H1 (cell line): ENCODE data around the gene ARMS2. TPM values are rescaled to one million over a fixed set of nuclear protein-coding genes. Genes with fewer than 3 reads are reported as not detected.

Source experiments
- CTCF ChIA-PET: fragments of 300-600 bp; sonication (Branson Sonifier 250); formaldehyde crosslinking; loops from one replicate; lab custom pipeline; 2021; ENCODE audit not compliant: partially characterized antibody; lab: Charles Lee
- POLR2A ChIA-PET: fragments of 300-600 bp; sonication (Branson Sonifier 250); formaldehyde crosslinking; loops from one replicate; lab custom pipeline; 2021; ENCODE audit warnings: inconsistent platforms; ENCODE audit not compliant: partially characterized antibody; lab: Charles Lee
- DNase-seq, 2 experiments: peaks; one replicate each; pipeline versions ENCODE4 v3.0.0 to v3.0.0-alpha.2; 2010 to 2022; ENCODE audit warnings: low spot score in 2 of 2, low read depth in 1 of 2, mixed read lengths in 1 of 2
- FAIRE-seq: peaks from 2 replicates; lab custom pipeline; 2011; peaks lifted over from hg19 to GRCh38; lab: Jason Lieb, UNC
- H2AFZ ChIP-seq: 2 replicates; pipeline ENCODE4 v1.8.1; 2012; ENCODE audit warnings: low read length, inconsistent platforms
- H2AK5ac ChIP-seq: 2 replicates; pipeline ENCODE4 v1.6.1; 2013; ENCODE audit warnings: low read depth, low read length
- H2BK120ac ChIP-seq: replicated peaks from 2 replicates; pipeline ENCODE3; 2013; ENCODE audit warnings: low read depth, low read length, inconsistent platforms
- H2BK12ac ChIP-seq: 2 replicates; pipeline ENCODE4 v1.6.1; 2013; ENCODE audit warnings: low read depth, low read length
- H2BK15ac ChIP-seq: 2 replicates; pipeline ENCODE4 v1.6.1; 2013; ENCODE audit warnings: low read length
- H2BK20ac ChIP-seq: 2 replicates; pipeline ENCODE4 v1.6.1; 2013; ENCODE audit warnings: low read length
- H2BK5ac ChIP-seq: 2 replicates; pipeline ENCODE4 v1.6.1; 2013; ENCODE audit warnings: low read depth, low read length
- H3K14ac ChIP-seq: 2 replicates; pipeline ENCODE4 v1.6.1; 2013; ENCODE audit warnings: inconsistent platforms; ENCODE audit not compliant: insufficient read length
- H3K18ac ChIP-seq: 2 replicates; pipeline ENCODE4 v1.6.1; 2013; ENCODE audit warnings: low read length; ENCODE audit errors: extremely low read depth
- H3K23ac ChIP-seq: 2 replicates; pipeline ENCODE4 v1.6.1; 2013; ENCODE audit warnings: inconsistent platforms; ENCODE audit not compliant: insufficient read length
- H3K23me2 ChIP-seq: 2 replicates; pipeline ENCODE4 v1.6.1; 2013; ENCODE audit warnings: low read depth, low read length
- H3K27ac ChIP-seq: 2 replicates; pipeline ENCODE4 v1.6.1; 2011; ENCODE audit warnings: low read depth, low read length, inconsistent platforms
- H3K27me3 ChIP-seq, 4 experiments: replicated peaks in 1 of 4; 1 replicate in 1 of 4; 2 replicates in 3 of 4; pipeline versions ENCODE4 v1.6.1 to v1.8.1; 2011 to 2013; ENCODE audit warnings: low read length in 3 of 4, mild to moderate bottlenecking in 3 of 4, inconsistent platforms in 2 of 4, mixed read lengths in 2 of 4, moderate library complexity in 1 of 4; ENCODE audit not compliant: control insufficient read depth in 3 of 4, insufficient read depth in 3 of 4; ENCODE audit errors: extremely low read depth in 1 of 4
- H3K36me3 ChIP-seq, 4 experiments: 2 replicates each; pipeline versions ENCODE4 v1.6.1 to v1.8.1; 2011 to 2013; ENCODE audit warnings: mild to moderate bottlenecking in 4 of 4, low read length in 3 of 4, moderate library complexity in 2 of 4, control low read depth in 1 of 4, inconsistent platforms in 1 of 4; ENCODE audit not compliant: insufficient read depth in 4 of 4, control insufficient read depth in 2 of 4
- H3K4ac ChIP-seq: replicated peaks from 2 replicates; pipeline ENCODE3; 2013; ENCODE audit warnings: low read length, low read depth, mixed read lengths, inconsistent platforms; ENCODE audit not compliant: insufficient read length
- H3K4me1 ChIP-seq, 4 experiments: replicated peaks in 1 of 4; 1 replicate in 1 of 4; 2 replicates in 3 of 4; pipeline versions ENCODE4 v1.6.1 to v1.8.1; 2011 to 2013; ENCODE audit warnings: low read length in 3 of 4, inconsistent platforms in 2 of 4, mixed read lengths in 1 of 4; ENCODE audit not compliant: insufficient read depth in 4 of 4, control insufficient read depth in 3 of 4
- H3K4me2 ChIP-seq, 2 experiments: 2 replicates each; pipeline versions ENCODE4 v1.6.1 to v1.8.1; 2011 to 2013; ENCODE audit warnings: low read depth in 2 of 2, low read length in 2 of 2, control low read depth in 1 of 2, inconsistent platforms in 1 of 2, mild to moderate bottlenecking in 1 of 2; ENCODE audit not compliant: insufficient read depth in 1 of 2
- H3K4me3 ChIP-seq, 4 experiments: fragments of 200-600, 300-600 bp in 1 of 4; sonication (generic), shearing (Covaris generic), sonication (Bioruptor Twin) in 1 of 4; 2 replicates each; pipeline versions ENCODE4 v1.5.1 to v1.8.1; 2011 to 2016; ENCODE audit warnings: low read length in 4 of 4, low read depth in 3 of 4, control low read depth in 2 of 4, inconsistent platforms in 2 of 4, mild to moderate bottlenecking in 2 of 4, mixed read lengths in 1 of 4, moderate library complexity in 1 of 4; ENCODE audit not compliant: insufficient read depth in 2 of 4; ENCODE audit errors: extremely low read depth in 1 of 4
- H3K56ac ChIP-seq: replicated peaks from 2 replicates; pipeline ENCODE3; 2013; ENCODE audit warnings: low read depth, mild to moderate bottlenecking, mixed read lengths, low read length, inconsistent platforms; ENCODE audit not compliant: insufficient read length
- H3K79me1 ChIP-seq: 2 replicates; pipeline ENCODE4 v1.6.1; 2013; ENCODE audit warnings: low read depth, low read length, control low read depth
- H3K79me2 ChIP-seq, 2 experiments: 2 replicates each; pipeline versions ENCODE4 v1.6.1 to v1.8.1; 2012 to 2013; ENCODE audit warnings: low read length in 2 of 2, mild to moderate bottlenecking in 2 of 2, inconsistent platforms in 1 of 2; ENCODE audit not compliant: insufficient read depth in 2 of 2, control insufficient read depth in 1 of 2
- H3K9ac ChIP-seq, 4 experiments: replicated peaks in 1 of 4; 1 replicate in 1 of 4; 2 replicates in 3 of 4; pipeline versions ENCODE4 v1.6.1 to v1.8.1; 2011 to 2013; ENCODE audit warnings: low read depth in 3 of 4, low read length in 3 of 4, control low read depth in 2 of 4, mild to moderate bottlenecking in 2 of 4, moderate library complexity in 2 of 4, inconsistent platforms in 1 of 4; ENCODE audit errors: extremely low read depth in 1 of 4
- H3K9me3 ChIP-seq, 2 experiments: 2 replicates each; pipeline versions ENCODE4 v1.6.1 to v1.8.1; 2012 to 2013; ENCODE audit warnings: mild to moderate bottlenecking in 2 of 2, moderate library complexity in 2 of 2, control low read depth in 1 of 2, inconsistent platforms in 1 of 2, low read depth in 1 of 2, low read length in 1 of 2, mixed read lengths in 1 of 2; ENCODE audit not compliant: insufficient read depth in 2 of 2
- H4K20me1 ChIP-seq, 2 experiments: replicated peaks in 1 of 2; 2 replicates each; pipeline versions ENCODE3 to v1.8.1; 2011 to 2013; ENCODE audit warnings: inconsistent platforms in 2 of 2, low read length in 2 of 2, mild to moderate bottlenecking in 1 of 2; ENCODE audit not compliant: insufficient read depth in 2 of 2, control insufficient read depth in 1 of 2
- H4K5ac ChIP-seq: 2 replicates; pipeline ENCODE4 v1.6.1; 2013; ENCODE audit warnings: low read length, low read depth, mixed read lengths, inconsistent platforms; ENCODE audit not compliant: insufficient read length
- H4K8ac ChIP-seq: 2 replicates; pipeline ENCODE4 v1.8.0; 2013; ENCODE audit warnings: mild to moderate bottlenecking, moderate library complexity, low read length, inconsistent platforms; ENCODE audit not compliant: insufficient read depth; ENCODE audit errors: extremely low read depth
- H4K91ac ChIP-seq: replicated peaks from 2 replicates; pipeline ENCODE3; 2013; ENCODE audit warnings: low read length, mixed read lengths, inconsistent platforms; ENCODE audit not compliant: insufficient read length
- BCL11A ChIP-seq, 2 experiments: IDR thresholded peaks; one replicate each; pipeline ENCODE4 v1.6.1; 2011; ENCODE audit warnings: low read depth in 2 of 2, low read length in 2 of 2, mild to moderate bottlenecking in 2 of 2
- CREB1 ChIP-seq: IDR thresholded peaks from 2 replicates; pipeline ENCODE4 v1.6.1; 2012; ENCODE audit warnings: inconsistent platforms
- CTCF ChIP-seq, 3 experiments: IDR thresholded peaks; 1 replicate in 2 of 3; 2 replicates in 1 of 3; pipeline versions ENCODE4 v1.5.1 to v1.6.1; 2011; ENCODE audit warnings: low read length in 3 of 3, mild to moderate bottlenecking in 3 of 3, inconsistent platforms in 2 of 3, low read depth in 1 of 3, moderate library complexity in 1 of 3; ENCODE audit not compliant: insufficient read depth in 1 of 3; ENCODE audit errors: control extremely low read depth in 1 of 3
- E2F6 ChIP-seq: IDR thresholded peaks from 2 replicates; pipeline ENCODE4 v1.6.1; 2012; ENCODE audit warnings: inconsistent platforms
- RAD21 ChIP-seq, 2 experiments: IDR thresholded peaks in 1 of 2; conservative IDR thresholded peaks in 1 of 2; 2 replicates each; pipeline ENCODE4 v1.6.1; 2011; ENCODE audit warnings: low read depth in 2 of 2, low read length in 2 of 2, improper control_type of control experiment in 1 of 2, inconsistent platforms in 1 of 2, mild to moderate bottlenecking in 1 of 2, moderate library complexity in 1 of 2
- WGBS, 2 experiments: shearing (Covaris generic) in 1 of 2; methylation state at CpG; one replicate each; pipeline versions ENCODE4 v1.1.6 to v1.1.7; 2013 to 2015; ENCODE audit warnings: low lambda C conversion rate in 2 of 2, mixed read lengths in 2 of 2, inconsistent platforms in 1 of 2, low coverage in 1 of 2, missing lambda C conversion rate in 1 of 2; ENCODE audit not compliant: insufficient replicate concordance in 2 of 2, insufficient coverage in 1 of 2, insufficient read length in 1 of 2; ENCODE audit errors: extremely low coverage in 1 of 2, missing lambda C conversion rate in 1 of 2; 5-methylcytosine and 5-hydroxymethylcytosine counted together
- polyA plus RNA-seq, 7 experiments: library from polyadenylated mRNA; depleted of rRNA in 3 of 7; stranded (reverse) in 5 of 7; unstranded in 2 of 7; fragments of >200 nt in 5 of 7; fragments of 200-250 nt in 2 of 7; gene quantifications; 1 replicate in 5 of 7; 2 replicates in 1 of 7; 4 replicates in 1 of 7; pipeline versions ENCODE4 v1.2.1 to v1.2.3, GENCODE V29; 2011 to 2013; ENCODE audit warnings: missing spikeins in 2 of 7, mixed read lengths in 2 of 7
- total RNA-seq: library from RNA; stranded (reverse); fragmentation: NEBNext Ultra II Directional; extraction: Animal tissue kit (Norgen Biotek cat#: 25700); gene quantifications from 2 replicates; pipeline ENCODE4 v1.2.1, GENCODE V29; 2021

ARMS2 gene
- total and polyA plus RNA-seq, 2 of the 8 experiments (the other 6 are each of a cell fraction or from before 2014, with no cell fraction given) = not detected

GRCh38 chr10:122484276-122485060 lies 30.0 kb downstream of the ARMS2 start:
- WGBS, 2 experiments = 84% methylated on average over 11 of the region's 11 CpGs; no CpG with 5 or more reads in 1 of the 2 experiments
- CTCF ChIA-PET = interaction anchor here (0.7 to 2.3 kb wide), 13 partner anchors 8 to 421 kb away, joined by 3 to 9 read pairs (median 3); no protein-coding TSS in a partner anchor

More at GRCh38 chr10:122484276-122485060, 30.0 kb downstream of the ARMS2 start:
- Histone ChIP-seq H2BK5ac (peak overlapping the region; percentile 37; the same call in 1 of the 2 replicates), H3K9me3 (peaks cover 0 to 5% of the 10 kb centered on the region in 2 experiments; a peak in 1 of 4 replicates), H3K79me2 (no peaks in the 10 kb centered on the region), H3K14ac (no peak overlapping the region), H3K23ac (no peak overlapping the region), H2AK5ac (no peak overlapping the region), H3K36me3 (no peaks in the 10 kb centered on the region), H3K9ac (no peak overlapping the region), H2AFZ (no peak overlapping the region), H3K56ac (no peak overlapping the region), H3K4me1 (0 out of 7 replicates have a peak, but pooled peaks cover 0 to 4% (median 0%) of the 10 kb centered on the region in 4 experiments), H3K79me1 (no peaks in the 10 kb centered on the region), H3K27me3 (no peaks in the 10 kb centered on the region; a peak in 1 of 7 replicates), H3K27ac (no peak overlapping the region), H4K91ac (peak overlapping the region; percentile 31), H2BK20ac (no peak overlapping the region), H4K8ac (no peak overlapping the region), H3K4me3 (no peak overlapping the region), H4K20me1 (peaks cover 0 to 4% of the 10 kb centered on the region in 2 experiments), H4K5ac (no peak overlapping the region)
- no peak for FAIRE-seq
- DNase-seq = no peak
- POLR2A ChIA-PET = no interaction called here
- TF ChIP-seq CTCF (IDR thresholded peaks at IDR 0.05; ENCODE audit: control extremely low read depth in 1 of 3, insufficient read depth in 1 of 3, low read depth in 1 of 3, low read length in 3 of 3) (peak in 2 of 3 experiments; percentile 38 to 42; a peak in 3 of 4 replicates), E2F6 (no peak), BCL11A (IDR thresholded peaks at IDR 0.05; ENCODE audit: low read depth in 2 of 2, low read length in 2 of 2) (no peak), CREB1 (peak; percentile 22; the same call in 1 of the 2 replicates), RAD21 (IDR thresholded peaks at IDR 0.05 in 1 of 2, conservative IDR thresholded peaks at IDR 0.05 in 1 of 2; ENCODE audit: low read depth in 2 of 2, low read length in 2 of 2) (peak in 1 of 2 experiments; percentile 24; a peak in 2 of 4 replicates)
- TF ChIP-seq, all 59 proteins: peak for 3
- no peak overlapping the region for H3K4ac ChIP-seq
- H2BK12ac ChIP-seq = peak overlapping the region; percentile 77; the same call in 1 of the 2 replicates
- no peak overlapping the region for H2BK120ac ChIP-seq
- H2BK15ac ChIP-seq = no peak overlapping the region
- H3K23me2 ChIP-seq = no peaks in the 10 kb centered on the region
- H3K4me2 ChIP-seq = no peak overlapping the region
- H3K18ac ChIP-seq = no peak overlapping the region
